ENCODE data around the gene TBC1D21.

TBC1D21 gene

GRCh38 chr15:73873456-73873855, at the start of gene TBC1D21:
TSS of gene TBC1D21 (plus strand) at chr15:73873564. CDS start at chr15:73873710, 146 bp downstream.
- no peak for DNase-seq

- no peak for DNase-seq
Measured at GRCh38 chr15:73826711-73827251, 46.6 kb upstream of the TBC1D21 start.

GRCh38 chr15:73829523-73829922, 43.8 kb upstream of the TBC1D21 start:
- no peak for DNase-seq

GRCh38 chr15:73832657-73833056, 40.7 kb upstream of the TBC1D21 start:
- DNase-seq = no peak

- no peak for DNase-seq
Measured at GRCh38 chr15:73836845-73837244, 36.5 kb upstream of the TBC1D21 start.

GRCh38 chr15:73838831-73839426, 34.4 kb upstream of the TBC1D21 start:
- DNase-seq = no peak

- DNase-seq = no peak
Measured at GRCh38 chr15:73839699-73840377, 33.5 kb upstream of the TBC1D21 start.

- DNase-seq = no peak
Measured at GRCh38 chr15:73840771-73841170, 32.6 kb upstream of the TBC1D21 start.

GRCh38 chr15:73841756-73842725, 31.3 kb upstream of the TBC1D21 start:
- no peak for DNase-seq

- no peak for DNase-seq
Measured at GRCh38 chr15:73843787-73844186, 29.6 kb upstream of the TBC1D21 start.

- DNase-seq = no peak
Measured at GRCh38 chr15:73844356-73844755, 29.0 kb upstream of the TBC1D21 start.

GRCh38 chr15:73845507-73845906, 27.9 kb upstream of the TBC1D21 start:
- DNase-seq = no peak

- DNase-seq = no peak
Measured at GRCh38 chr15:73845907-73846306, 27.5 kb upstream of the TBC1D21 start.

GRCh38 chr15:73849641-73850040, 23.7 kb upstream of the TBC1D21 start:
- no peak for DNase-seq

GRCh38 chr15:73850228-73850627, 23.1 kb upstream of the TBC1D21 start:
- no peak for DNase-seq

GRCh38 chr15:73851689-73852088, 21.7 kb upstream of the TBC1D21 start:
- no peak for DNase-seq

GRCh38 chr15:73852507-73852906, 20.9 kb upstream of the TBC1D21 start:
- no peak for DNase-seq

GRCh38 chr15:73854265-73854664, 19.1 kb upstream of the TBC1D21 start:
- no peak for DNase-seq

- no peak for DNase-seq
Measured at GRCh38 chr15:73856458-73857192, 16.7 kb upstream of the TBC1D21 start.

- DNase-seq = no peak
Measured at GRCh38 chr15:73857193-73857920, 16.0 kb upstream of the TBC1D21 start.

- no peak for DNase-seq
Measured at GRCh38 chr15:73858062-73858461, 15.3 kb upstream of the TBC1D21 start.

GRCh38 chr15:73862276-73862675, 11.1 kb upstream of the TBC1D21 start:
- DNase-seq = no peak

Data from GF-D8 (cell line).